Neutrophil (primary cell): ENCODE data around the gene MAP3K7.

Experiments
- H3K27ac ChIP-seq: fragments of 200-600 bp; sonication (generic); 2 replicates; pipeline ENCODE4 v1.5.1; 2016; ENCODE audit warnings: mild to moderate bottlenecking, moderate library complexity
- H3K27me3 ChIP-seq: fragments of 200-600 bp; sonication (generic); 2 replicates; pipeline ENCODE4 v1.6.0; 2016; ENCODE audit warnings: mild to moderate bottlenecking
- H3K36me3 ChIP-seq: fragments of 200-600 bp; sonication (generic); 2 replicates; pipeline ENCODE4 v1.5.1; 2017
- H3K4me1 ChIP-seq, 2 experiments: fragments of 200-600 bp in 1 of 2; sonication (generic) in 1 of 2; 1 replicate in 1 of 2; 2 replicates in 1 of 2; pipeline versions ENCODE4 v1.5.1 to v1.6.1; 2013 to 2016; ENCODE audit warnings: low read depth in 1 of 2, low read length in 1 of 2, mild to moderate bottlenecking in 1 of 2, moderate library complexity in 1 of 2; ENCODE audit not compliant: control insufficient read depth in 1 of 2, insufficient read depth in 1 of 2
- H3K4me3 ChIP-seq, 2 experiments: fragments of 200-600 bp in 1 of 2; sonication (generic) in 1 of 2; 1 replicate in 1 of 2; 2 replicates in 1 of 2; pipeline ENCODE4 v1.5.1; 2013 to 2016; ENCODE audit warnings: low read depth in 1 of 2, low read length in 1 of 2, mild to moderate bottlenecking in 1 of 2, moderate library complexity in 1 of 2
- H3K9me3 ChIP-seq: fragments of 200-600 bp; sonication (generic); 2 replicates; pipeline ENCODE4 v1.5.1; 2016
- CTCF ChIP-seq: fragments of 200-600 bp; sonication (generic); IDR thresholded peaks from 2 replicates; pipeline ENCODE4 v1.5.1; 2016; ENCODE audit warnings: antibody characterized with exemption

The MAP3K7 gene

GRCh38 chr6:90478278-90478677 lies 108.6 kb downstream of the MAP3K7 start:
- no peak overlapping the region for H3K27ac ChIP-seq
- H3K9me3 ChIP-seq: no peaks in the 10 kb centered on the region
- no peaks in the 10 kb centered on the region for H3K4me1 ChIP-seq
- H3K27me3 ChIP-seq: no peaks in the 10 kb centered on the region
- no peak for TF ChIP-seq CTCF
- no peak overlapping the region for H3K4me3 ChIP-seq
- no peaks in the 10 kb centered on the region for H3K36me3 ChIP-seq

- no peak for TF ChIP-seq CTCF
Measured at GRCh38 chr6:90477366-90477765, 109.5 kb downstream of the MAP3K7 start.

GRCh38 chr6:90472716-90473115 lies 114.2 kb downstream of the MAP3K7 start:
- Histone ChIP-seq H3K9me3 (no peaks in the 10 kb centered on the region), H3K36me3 (no peaks in the 10 kb centered on the region), H3K27ac (no peak overlapping the region), H3K4me3 (no peak overlapping the region), H3K27me3 (no peaks in the 10 kb centered on the region), H3K4me1 (no peaks in the 10 kb centered on the region)
- TF ChIP-seq CTCF: no peak

More at GRCh38 chr6:90477366-90477765, 109.5 kb downstream of the MAP3K7 start:
- no peaks in the 10 kb centered on the region for H3K36me3 ChIP-seq
- H3K9me3 ChIP-seq: no peaks in the 10 kb centered on the region
- H3K4me3 ChIP-seq: no peak overlapping the region
- H3K27me3 ChIP-seq: no peaks in the 10 kb centered on the region
- no peaks in the 10 kb centered on the region for H3K4me1 ChIP-seq
- H3K27ac ChIP-seq: no peak overlapping the region

GRCh38 chr6:90471263-90471662 lies 115.6 kb downstream of the MAP3K7 start:
- H3K36me3 ChIP-seq: no peaks in the 10 kb centered on the region
- H3K4me1 ChIP-seq: no peaks in the 10 kb centered on the region
- no peaks in the 10 kb centered on the region for H3K9me3 ChIP-seq
- TF ChIP-seq CTCF: no peak
- H3K27me3 ChIP-seq: no peaks in the 10 kb centered on the region
- H3K27ac ChIP-seq: no peak overlapping the region
- H3K4me3 ChIP-seq: no peak overlapping the region

- no peaks in the 10 kb centered on the region for H3K27me3 ChIP-seq
- no peak for TF ChIP-seq CTCF
- no peak overlapping the region for H3K27ac ChIP-seq
- H3K36me3 ChIP-seq: no peaks in the 10 kb centered on the region
- H3K4me3 ChIP-seq: no peak overlapping the region
- H3K4me1 ChIP-seq: no peaks in the 10 kb centered on the region
- H3K9me3 ChIP-seq: no peaks in the 10 kb centered on the region
Measured at GRCh38 chr6:90469906-90470305, 117.0 kb downstream of the MAP3K7 start.

GRCh38 chr6:90468859-90469258 lies 118.0 kb downstream of the MAP3K7 start:
- Histone ChIP-seq H3K4me3 (no peak overlapping the region), H3K36me3 (no peaks in the 10 kb centered on the region), H3K27me3 (no peaks in the 10 kb centered on the region), H3K27ac (no peak overlapping the region), H3K9me3 (no peaks in the 10 kb centered on the region), H3K4me1 (no peaks in the 10 kb centered on the region)
- TF ChIP-seq CTCF: no peak
